HG03575 (cell line): Measurements from ENCODE around the gene UNKL.

ENCODE experiments used
- ATAC-seq: cut with Tn5 transposase; IDR thresholded peaks from one replicate; pipeline ENCODE4 v1.9.1; 2021; ENCODE audit not compliant: unreplicated experiment, insufficient number of reproducible peaks, low FRiP score; ENCODE audit errors: extremely low read depth

The UNKL gene

DNA sequence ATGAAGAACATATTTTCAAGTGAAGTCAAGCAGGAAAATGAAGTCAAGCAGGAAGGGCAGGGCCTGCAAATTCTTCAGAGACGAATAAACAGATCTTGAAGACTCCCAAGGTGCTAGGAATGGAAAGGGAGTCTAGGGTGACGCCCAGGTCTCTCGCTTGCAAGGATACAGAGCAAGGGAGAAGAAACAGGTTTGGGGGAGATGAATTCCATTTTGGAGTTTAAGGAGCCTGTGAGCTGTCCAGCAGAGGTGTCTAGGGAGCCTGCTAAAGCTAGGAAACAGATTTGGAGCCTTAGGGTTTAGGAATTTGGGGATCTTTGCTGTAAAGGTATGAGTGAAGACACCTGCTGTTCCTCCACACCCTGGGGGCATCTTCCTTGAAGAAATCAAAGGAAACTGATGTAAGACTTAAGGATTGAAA, 2.0 kb upstream of the UNKL start:
- no peak for ATAC-seq

DNA sequence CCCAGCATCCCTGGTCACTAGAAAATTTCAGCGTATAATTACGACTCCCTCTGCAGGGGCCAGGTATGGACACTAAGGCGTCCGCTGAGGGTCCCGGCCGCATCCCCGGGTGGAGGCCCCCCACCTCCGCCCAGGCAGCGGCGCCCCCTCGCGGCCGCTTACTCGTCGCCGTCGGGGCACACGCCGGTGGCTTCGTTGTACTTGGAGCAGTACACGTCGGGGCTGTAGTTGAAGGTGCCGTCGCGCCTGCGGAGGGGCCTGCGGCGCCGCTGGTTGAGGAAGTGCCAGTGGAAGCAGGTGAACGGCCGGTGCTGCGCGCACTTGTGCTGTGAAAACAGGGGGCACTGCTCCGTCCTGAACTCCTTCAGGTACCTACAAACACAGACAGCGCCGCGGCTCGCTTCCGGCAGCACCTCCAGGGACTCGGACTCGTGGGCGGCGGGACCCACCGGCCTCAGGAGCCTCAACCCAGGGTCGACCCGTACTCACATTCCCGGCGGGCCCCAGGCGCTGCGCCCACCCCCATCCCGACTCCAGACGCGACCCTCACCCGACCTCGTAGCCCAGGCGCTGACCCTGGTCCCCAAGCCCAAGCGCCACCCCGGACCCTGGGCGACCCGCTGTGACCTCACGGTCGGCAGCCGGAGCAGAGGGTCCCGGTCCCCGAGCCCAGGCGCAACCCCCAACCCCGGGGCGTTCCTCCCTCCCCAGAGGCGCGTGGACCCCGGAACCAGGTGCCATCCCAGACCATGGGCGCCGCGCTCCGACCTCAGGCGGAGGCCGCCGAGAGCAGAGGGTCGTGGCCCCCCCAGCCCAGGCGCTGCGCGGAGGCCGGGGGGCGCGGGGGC, 596 bp downstream of the UNKL start:
- no peak for ATAC-seq

DNA sequence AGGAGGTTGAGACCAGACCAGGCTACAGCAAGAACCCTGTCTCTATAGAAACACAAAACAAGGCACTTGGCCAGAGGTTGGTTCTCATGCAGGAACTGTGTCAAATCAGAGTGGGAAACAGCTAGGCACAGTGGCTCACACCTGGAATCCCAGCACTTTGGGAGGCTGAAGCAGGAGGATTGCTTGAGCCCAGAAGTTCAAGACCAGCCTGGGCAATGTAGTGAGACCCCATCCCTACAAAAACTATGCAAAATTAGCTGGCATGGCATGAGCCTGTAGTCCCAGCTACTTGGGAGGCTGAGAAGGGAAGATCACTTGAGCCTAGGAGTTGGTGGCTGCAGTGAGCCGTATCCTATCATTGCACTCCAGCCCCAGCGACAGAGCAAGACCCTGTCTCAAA, 1.7 kb downstream of the UNKL start:
- no peak for ATAC-seq

DNA sequence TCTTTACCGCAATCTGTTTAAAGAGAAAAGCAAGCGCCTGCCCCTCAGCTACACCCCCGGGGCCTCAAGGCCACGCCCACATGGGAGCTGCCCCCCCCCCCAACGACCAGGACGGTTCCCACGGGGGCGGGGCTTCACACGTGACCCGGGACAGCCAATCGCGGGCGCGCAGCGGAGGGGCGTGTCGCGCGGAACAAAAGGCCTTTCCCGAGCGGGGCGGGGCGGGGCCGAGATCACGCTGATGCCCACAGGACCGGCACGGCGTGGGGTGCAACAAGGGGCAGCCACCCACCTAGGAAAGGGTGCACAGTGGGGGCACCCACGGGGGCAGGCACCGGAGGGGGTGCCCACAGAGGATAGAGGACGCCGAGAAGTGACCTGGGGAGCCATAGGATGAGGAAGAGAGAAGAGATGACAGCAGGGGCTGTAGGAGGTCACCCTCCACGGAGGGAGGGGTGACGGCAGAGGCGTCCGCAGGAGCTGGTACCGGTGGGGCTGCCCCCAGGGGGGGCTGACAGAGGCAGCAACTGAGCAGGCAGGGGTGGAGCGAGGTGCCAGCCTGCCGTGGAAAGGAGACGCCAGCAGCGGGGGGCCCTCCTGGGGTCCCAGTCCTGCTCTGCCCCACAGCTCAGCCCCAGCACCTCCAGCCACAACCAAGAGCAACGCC, 6.2 kb downstream of the UNKL start:
- ATAC-seq: no peak

DNA sequence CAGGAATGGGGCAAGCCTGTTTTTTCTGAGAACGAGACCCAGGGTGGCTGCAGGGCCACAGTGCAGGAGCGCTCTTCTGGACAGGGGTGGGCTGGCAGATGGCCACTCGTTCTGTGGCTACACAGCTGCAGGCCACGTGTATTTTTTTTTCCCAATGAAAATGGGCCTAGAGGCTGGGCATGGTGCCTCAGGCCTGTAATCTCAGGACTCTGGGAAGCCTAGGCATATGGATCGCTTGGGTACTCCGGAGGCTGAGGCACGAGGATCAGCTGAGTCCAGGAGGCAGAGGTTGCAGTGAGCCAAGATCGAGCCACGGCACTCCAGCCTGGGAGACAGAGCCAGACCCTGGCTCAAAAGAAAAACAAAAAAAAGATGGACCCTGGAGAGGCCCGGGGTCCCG, 6.8 kb downstream of the UNKL start:
- ATAC-seq: no peak

DNA sequence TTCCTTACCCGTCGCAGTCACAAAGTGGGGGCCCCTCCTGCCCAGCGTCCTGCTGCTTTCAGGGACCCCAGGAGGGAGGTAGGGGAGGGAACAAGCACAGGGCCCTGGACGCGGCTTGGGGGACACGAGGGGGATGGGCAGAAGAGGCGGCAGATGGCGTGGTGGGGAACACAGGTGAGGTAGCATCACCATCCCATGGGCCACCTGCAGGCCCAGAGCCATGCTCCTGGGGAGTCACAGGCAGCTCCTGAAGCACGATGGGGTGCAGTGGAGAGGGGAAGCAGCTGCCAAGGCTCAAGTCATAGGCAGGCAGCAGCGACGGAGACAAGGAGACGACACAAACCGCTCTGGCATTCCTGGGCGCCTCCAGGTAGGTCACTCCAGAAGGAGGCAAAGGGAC, 10.8 kb downstream of the UNKL start:
- ATAC-seq: no peak

DNA sequence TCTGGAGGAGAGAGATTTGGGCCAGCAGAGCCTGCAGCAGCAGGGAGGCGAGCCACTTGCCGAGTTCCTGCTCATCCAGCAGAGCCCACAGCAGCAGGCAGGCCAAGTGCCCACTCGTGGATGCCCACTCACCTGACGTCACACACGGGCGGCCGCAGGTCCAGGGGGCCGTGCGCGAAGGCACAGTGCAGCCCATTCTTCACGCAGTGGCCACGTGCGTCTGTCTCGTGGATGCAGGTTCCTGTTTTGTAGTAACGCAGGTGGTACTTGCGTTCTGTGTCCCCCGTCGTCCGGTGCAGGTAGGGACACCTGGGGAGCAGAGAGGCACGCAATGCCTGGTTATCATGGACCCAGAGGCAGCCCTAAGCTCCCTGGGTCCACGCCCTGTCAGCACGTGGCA, 11.5 kb downstream of the UNKL start:
- ATAC-seq: no peak

DNA sequence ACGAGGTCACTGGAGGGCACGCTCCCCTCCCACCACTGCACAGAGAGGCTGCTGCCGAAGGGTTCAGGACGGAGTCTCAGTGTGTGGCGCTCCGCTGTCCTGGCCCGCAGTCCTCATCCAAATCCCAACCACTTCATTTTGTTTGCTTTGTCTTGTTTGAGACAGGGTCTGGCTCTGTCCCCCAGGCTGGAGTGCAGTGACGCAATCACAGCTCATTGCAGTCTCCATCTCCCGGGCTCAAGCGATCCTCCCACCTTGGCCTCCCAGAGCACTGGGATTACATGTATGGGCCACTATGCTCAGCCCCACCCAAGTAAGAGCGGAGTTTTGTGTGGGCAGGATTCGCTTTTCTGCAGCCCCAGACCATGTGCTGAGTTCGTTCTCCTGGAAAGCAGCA, 12.7 kb downstream of the UNKL start:
- ATAC-seq: no peak

DNA sequence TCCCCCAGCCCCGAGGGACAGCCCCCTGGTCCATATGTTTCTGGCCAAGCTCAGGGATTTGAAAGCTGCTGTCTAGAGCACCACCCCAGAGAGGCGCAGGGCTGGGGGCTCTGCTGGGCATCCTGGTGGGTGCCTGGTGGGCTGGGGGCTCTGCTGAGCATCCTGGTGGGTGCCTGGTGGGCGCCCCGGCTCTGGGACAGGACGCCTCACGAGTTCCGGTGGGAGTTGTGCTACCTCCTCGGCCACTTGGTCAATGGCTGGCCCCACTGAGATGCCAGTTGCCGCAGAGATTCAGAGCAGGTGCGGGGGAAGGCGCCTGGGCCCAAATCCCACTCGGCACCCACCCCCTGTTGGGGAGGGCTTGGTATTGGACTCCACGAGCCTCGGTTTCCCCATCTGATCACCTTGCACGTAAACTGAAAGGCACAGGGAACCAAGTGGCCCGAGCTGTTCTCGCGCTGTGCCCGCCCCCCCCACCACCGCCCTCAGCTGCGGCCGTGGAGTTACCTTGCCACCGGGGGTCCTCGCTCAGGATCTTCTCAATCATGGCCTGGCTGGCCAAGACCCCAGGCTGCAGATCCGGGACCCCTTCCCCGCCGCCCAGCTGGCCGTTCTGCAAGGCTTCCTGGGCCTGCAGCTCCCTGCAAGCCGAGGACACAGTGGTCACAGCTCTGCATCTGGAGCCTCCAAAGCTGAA, 13.3 kb downstream of the UNKL start:
- no peak for ATAC-seq

DNA sequence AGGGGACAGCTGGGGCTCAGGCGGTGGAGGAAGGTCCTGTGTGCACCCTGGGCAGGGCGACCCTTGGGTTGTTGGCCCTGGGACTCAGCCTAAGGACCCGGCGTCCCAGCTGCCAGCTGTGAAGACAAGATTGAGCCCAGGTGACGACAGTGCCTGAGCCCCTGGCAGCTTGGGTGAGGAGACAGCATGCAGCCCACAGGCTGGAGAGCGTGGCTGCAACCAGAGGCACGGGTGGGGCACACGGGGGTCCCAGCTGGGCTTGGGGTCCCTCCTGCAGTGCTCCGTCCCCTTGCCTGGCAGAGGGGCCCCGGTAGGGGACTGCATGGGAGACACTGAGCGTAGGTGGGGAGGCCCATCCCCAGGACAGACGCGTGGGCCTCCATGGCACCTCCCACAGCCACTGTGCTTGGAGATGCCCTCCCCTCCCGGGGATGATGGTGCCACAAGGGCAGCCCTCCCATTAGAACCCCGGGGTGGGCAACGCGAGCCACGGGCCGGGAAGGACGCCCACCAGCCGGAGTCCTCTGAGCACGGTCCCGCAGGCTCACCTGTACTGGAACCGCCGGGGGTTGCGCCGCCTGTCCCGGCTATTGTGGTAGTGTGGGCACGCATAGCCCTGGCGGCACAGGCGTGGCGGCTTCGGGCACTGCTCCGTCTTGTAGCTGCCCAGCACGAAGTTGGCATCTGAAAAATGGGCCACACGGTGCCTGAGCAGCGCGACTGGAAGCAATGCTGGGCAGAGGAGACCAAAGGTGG, 15.5 kb downstream of the UNKL start:
- ATAC-seq: no peak

DNA sequence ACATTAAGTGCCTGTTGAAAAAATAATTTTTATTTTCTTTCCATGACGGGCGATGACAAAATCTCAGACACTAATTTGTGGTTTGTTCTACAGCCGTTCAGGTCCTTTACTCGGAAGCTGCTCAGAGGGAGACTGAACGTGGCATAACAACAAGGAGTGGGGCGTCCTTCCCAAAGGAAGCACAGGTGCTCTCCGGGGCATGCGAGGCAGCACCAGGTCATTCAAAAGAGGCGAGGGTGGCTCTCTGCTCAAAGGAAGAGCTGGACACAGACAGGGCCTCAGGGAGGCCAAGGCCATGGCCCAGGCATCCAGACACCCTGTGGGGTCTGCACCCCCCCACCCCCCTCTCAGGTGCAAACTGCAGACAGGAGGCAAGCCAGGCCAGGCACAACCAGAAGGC, 16.2 kb downstream of the UNKL start:
- ATAC-seq: no peak

DNA sequence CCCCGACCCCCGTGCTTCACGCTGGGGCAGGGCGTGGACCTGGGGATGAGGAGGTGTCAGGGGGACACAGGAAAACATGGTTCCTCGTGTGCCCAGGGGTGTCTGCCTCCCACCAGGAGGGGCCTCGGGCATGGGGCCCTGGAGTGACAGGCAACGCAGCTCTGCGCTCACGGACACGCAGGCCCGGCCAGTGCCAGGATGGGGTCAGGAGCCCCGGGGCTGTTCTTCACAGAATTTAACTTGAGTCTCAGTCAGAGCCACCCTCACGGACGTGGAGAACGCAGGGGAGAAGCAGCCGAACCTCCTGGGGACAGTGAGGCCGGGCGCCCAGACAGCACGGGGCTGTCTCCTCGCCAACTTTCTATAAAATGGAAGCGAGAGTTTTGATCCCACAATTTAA, 16.7 kb downstream of the UNKL start:
- ATAC-seq: no peak

DNA sequence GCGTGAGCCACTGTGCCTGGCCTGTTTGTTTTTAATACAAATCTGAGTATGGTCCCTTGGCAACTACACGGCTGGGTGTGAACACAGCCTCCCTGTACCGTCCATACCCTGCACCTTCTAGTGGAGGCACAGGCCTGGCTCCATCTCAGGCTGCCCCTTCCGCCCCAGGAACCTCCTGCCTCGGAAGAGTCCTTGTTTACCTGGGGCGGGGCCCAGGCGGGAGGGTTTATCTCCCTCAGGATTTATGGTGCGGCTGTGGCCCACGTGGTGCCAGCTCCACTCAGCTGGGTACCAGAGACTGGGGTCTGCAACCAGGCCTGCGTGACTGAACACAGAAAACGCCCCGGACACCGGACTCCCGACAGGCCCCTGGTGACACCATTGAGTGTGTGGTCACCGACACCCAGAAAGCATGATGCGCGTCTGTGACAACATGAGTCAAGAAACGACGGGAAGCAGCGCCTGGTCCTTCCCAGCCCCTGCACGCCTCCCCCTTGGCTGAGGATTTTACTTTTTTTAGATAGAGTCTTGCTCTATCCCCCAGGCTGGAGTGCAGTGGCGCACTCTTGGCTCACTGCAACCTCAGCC, 19.0 kb downstream of the UNKL start:
- no peak for ATAC-seq

DNA sequence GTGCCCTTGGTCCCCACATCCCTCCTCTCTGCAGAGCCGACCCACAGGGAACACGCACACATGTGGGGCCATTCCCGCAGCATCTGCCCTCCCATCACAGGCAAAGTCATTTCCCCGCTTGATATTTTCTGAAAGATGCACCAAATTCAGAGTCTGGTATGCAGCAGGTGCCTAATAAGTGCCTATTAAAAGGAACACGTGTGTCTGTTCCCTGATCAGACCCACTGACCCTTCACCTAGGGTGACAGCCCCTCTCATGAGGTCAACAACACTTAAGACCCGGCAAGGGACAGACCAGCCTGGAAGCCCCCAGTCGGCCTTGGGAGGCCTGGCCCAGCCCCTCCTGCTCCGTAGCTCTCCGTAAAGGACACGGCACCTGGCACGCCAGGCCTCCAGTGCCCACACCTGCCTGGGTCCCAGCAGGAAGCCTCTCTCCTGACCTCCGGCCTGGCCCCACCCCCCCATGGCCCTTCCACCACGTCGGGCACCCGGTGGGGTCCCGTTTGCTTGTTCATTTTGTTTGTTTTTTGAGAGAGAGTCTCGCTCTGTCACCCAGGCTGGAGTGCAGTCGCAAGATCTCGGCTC, 20.0 kb downstream of the UNKL start:
- ATAC-seq: no peak

DNA sequence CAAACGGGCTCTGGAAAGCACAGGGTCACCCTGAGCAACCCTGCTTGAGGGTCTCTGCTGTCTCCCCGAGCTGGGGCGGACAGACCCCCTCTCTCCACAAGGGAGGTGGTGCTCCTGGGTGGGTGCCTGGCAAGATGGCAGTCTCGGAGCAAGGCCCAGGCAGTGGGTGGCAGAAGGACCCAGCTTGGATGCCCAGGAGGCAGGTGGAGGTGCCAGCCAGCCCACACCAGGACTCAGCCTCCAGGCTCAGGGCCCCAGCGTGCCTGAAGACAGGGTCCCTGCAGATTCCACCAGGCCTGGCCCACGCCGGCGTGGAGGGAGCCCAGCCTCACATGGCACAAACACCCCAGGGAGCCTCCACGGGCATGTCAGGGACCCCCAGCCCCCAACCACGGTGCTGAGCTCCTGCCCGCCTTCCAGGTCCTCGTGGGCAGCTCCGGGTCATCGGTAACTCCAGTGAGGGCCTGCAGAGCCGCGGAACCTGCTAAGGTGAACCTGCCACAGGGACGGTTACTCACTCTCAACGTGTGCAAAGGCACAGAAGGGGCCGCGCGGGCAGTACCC, 20.8 kb downstream of the UNKL start:
- ATAC-seq: no peak

DNA sequence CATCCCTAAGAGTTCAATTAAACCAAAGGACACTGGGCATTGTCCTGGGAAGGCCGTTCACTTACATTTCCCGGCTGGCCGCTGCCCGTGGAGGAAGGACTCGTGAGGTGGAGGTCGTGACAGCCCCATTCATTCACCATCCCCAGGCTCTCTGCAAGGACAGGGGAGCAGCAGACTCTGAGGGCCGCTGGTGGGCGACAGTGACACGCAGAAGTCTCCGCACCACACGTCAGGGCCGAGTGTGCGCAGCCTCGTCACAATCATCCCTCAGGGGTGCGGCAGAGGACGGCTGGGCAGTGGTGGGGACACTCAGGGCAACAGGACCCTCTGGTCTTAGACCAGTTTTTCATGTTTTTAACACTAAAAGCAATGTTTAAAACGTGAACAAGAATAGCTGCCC, 21.7 kb downstream of the UNKL start:
- no peak for ATAC-seq

DNA sequence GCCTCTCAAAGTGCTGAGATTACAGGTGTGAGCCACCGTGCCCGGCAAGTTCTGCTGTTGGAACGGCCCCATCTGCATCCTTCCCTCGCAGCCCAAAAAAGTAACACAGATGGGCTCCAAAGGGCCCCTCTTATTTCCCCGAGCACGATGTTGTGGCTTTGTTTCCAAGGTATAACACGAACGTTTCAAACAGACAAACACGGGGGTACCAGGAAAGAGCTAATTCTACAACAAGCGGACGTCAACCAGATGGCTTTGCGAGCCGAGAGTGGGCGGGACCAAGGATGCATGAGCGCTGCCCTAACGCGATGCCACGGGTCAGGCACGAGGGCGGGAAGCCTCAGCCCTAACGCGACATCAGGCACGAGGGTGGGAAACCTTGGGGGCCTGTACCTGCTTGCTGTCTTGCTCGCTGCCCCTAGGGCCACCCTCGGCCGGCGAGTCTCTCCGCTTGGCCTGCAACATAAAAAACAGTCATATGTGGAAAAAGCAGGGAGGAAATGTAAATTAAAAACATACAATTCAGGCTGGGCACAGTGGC, 24.2 kb downstream of the UNKL start:
- no peak for ATAC-seq

DNA sequence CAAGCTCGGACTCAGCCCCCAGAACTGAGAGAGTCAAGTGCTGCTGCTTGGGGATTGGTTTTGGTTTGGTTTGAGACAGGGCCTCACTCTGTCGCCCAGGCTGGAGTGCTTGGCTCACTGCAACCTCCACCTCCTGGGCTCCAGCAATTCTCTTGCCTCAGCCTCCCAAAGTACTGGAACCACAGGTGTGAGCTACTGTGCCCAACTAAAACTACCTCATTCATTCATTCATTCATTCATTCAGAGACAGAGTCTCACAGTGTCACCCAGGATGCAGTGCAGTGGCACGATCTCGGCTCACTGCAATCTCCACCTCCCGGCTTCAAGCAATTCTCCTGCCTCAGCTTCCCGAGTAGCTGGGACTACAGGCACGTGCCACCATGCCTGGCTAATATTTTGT, 24.7 kb downstream of the UNKL start:
- ATAC-seq: no peak
